ACC112 (cell line): Measurements from ENCODE around the gene USP26.
"Not testable (repeated sequence)": the region's sequence is repeated elsewhere in the genome, so short reads cannot be mapped to it uniquely, and the experiment has no call there.

Experiments used
- H2AFZ ChIP-seq: fragments of 200-600 bp; sonication (generic); one replicate; pipeline ENCODE4 v1.6.0; 2017; ENCODE audit warnings: antibody characterized with exemption, low read length; ENCODE audit not compliant: unreplicated experiment
- H3K27ac ChIP-seq: fragments of 200-600 bp; sonication (generic); 2 replicates; pipeline ENCODE4 v1.5.1; 2014; ENCODE audit warnings: low read depth, mild to moderate bottlenecking, antibody characterized with exemption, low read length, moderate library complexity
- H3K27me3 ChIP-seq: fragments of 200-600 bp; sonication (generic); 2 replicates; pipeline ENCODE4 v1.6.1; 2014; ENCODE audit warnings: mild to moderate bottlenecking, antibody characterized with exemption, low read length, moderate library complexity, mixed read lengths; ENCODE audit not compliant: insufficient read depth
- H3K36me3 ChIP-seq: fragments of 200-600 bp; sonication (generic); 2 replicates; pipeline ENCODE4 v1.6.1; 2016; ENCODE audit warnings: mild to moderate bottlenecking, antibody characterized with exemption, low read length, moderate library complexity, mixed read lengths; ENCODE audit not compliant: insufficient read depth
- H3K4me1 ChIP-seq: fragments of 200-600 bp; sonication (generic); one replicate; pipeline ENCODE4 v1.6.1; 2016; ENCODE audit warnings: low read length, mixed read lengths; ENCODE audit not compliant: insufficient read depth, unreplicated experiment, control insufficient read depth
- H3K4me3 ChIP-seq: fragments of 200-600 bp; sonication (generic); 2 replicates; pipeline ENCODE4 v1.5.1; 2014; ENCODE audit warnings: mild to moderate bottlenecking, low read depth, low read length
- H3K79me2 ChIP-seq: fragments of 200-600 bp; sonication (generic); one replicate; pipeline ENCODE4 v1.6.0; 2016; ENCODE audit warnings: low read length; ENCODE audit not compliant: control insufficient read depth, unreplicated experiment, insufficient read depth

Gene USP26

DNA sequence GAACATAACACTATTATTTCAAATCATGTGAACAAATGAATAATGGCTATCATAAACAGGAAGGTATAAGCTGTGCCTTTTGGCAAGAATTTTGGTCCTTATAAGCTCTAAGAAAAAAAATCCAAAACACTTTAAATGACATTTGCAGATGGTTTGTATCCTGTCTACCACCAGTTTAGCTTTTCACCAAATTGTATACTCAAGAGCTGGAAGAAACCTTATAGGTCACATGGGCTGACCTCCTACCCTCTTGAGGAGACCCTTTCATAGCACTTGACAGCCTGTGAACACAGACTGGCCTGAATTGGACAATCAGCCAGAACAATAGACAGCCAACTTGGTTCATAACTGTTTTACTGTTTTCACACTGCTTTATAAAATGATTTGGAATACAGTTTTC lies 24.3 kb downstream of the USP26 start:
- H3K27ac ChIP-seq = no peak overlapping the region
- no peaks in the 10 kb centered on the region for H3K79me2 ChIP-seq
- no peaks in the 10 kb centered on the region for H3K4me1 ChIP-seq
- H3K27me3 ChIP-seq = no peaks in the 10 kb centered on the region
- H2AFZ ChIP-seq = no peak overlapping the region
- H3K36me3 ChIP-seq = no peaks in the 10 kb centered on the region
- no peak overlapping the region for H3K4me3 ChIP-seq

DNA sequence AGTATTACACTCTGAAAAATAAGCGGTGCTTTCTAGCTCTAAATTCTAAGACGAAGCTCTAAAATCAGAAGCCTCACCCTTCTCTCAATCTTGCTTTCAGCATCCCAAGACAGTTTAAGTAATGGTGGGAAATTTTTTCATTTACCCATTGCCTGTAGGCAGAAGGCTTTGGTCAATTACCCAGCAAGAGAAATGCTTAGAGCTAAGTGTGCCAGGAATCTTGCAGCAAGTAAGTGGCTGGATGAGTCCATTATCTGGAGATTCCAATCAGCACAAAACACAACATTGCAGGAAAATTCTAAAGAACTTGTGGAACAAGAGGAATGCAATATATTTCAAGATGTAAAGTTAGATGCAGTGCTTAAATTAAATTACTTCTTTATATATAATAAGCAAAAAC lies 28.4 kb downstream of the USP26 start:
- Histone ChIP-seq H3K4me3 (no peak overlapping the region), H3K27ac (no peak overlapping the region), H2AFZ (no peak overlapping the region), H3K36me3 (no peaks in the 10 kb centered on the region), H3K4me1 (no peaks in the 10 kb centered on the region), H3K79me2 (no peaks in the 10 kb centered on the region), H3K27me3 (no peaks in the 10 kb centered on the region)

DNA sequence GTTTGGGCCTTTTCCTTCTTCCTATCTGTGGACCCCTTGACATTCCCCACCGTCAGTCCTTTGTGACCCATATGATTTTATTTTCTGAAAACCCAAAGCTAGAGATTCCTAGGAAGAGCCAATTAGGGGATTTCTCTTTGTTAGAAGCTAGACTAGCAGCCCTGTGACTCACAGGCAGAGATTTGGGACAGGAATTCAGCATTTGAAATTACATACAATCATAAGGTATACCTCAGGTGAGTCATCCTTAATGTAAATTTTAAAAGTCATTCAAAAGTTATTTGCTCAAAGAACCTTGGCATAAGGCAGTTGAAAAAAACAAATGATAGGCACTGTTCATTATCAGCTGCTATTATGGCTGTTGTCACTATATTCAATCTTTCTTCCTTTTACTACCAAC lies 40.6 kb downstream of the USP26 start:
- H3K36me3 ChIP-seq = no peaks in the 10 kb centered on the region
- no peaks in the 10 kb centered on the region for H3K27me3 ChIP-seq
- no peaks in the 10 kb centered on the region for H3K79me2 ChIP-seq
- H2AFZ ChIP-seq = no peak overlapping the region
- no peak overlapping the region for H3K4me3 ChIP-seq
- H3K27ac ChIP-seq = no peak overlapping the region
- H3K4me1 ChIP-seq = no peaks in the 10 kb centered on the region

DNA sequence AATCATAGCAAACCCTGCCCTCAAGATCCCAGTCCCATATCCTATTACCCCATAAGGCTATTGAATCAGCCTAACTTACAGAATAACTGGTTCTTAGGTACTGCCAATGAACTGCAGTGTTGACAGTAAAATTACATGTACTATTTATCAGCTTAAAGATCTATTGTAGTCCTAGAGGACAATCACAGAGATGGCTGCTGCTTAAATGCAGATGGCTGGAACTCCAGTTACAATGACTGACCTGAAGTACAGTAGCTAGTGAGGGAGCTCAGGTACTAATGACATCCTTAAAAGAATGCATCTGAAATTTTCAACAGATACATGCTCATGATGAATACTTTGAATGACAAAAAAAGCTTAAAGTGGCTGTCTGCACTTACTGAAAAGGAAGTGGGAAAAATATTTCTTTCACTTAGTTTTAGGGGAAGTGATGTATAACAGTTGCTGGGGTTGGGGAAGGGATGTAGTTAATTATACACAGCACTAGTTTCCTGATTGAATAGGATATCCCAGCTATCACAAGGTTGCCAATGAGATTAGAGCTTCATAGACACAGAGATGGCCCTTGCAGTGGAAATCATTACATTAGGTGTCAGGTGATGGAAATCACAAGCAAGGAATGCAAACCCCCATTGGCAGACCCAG lies 42.0 kb downstream of the USP26 start:
- H2AFZ ChIP-seq = no peak overlapping the region
- H3K27ac ChIP-seq = no peak overlapping the region
- no peaks in the 10 kb centered on the region for H3K79me2 ChIP-seq
- no peaks in the 10 kb centered on the region for H3K4me1 ChIP-seq
- H3K36me3 ChIP-seq = no peaks in the 10 kb centered on the region
- no peak overlapping the region for H3K4me3 ChIP-seq
- no peaks in the 10 kb centered on the region for H3K27me3 ChIP-seq

DNA sequence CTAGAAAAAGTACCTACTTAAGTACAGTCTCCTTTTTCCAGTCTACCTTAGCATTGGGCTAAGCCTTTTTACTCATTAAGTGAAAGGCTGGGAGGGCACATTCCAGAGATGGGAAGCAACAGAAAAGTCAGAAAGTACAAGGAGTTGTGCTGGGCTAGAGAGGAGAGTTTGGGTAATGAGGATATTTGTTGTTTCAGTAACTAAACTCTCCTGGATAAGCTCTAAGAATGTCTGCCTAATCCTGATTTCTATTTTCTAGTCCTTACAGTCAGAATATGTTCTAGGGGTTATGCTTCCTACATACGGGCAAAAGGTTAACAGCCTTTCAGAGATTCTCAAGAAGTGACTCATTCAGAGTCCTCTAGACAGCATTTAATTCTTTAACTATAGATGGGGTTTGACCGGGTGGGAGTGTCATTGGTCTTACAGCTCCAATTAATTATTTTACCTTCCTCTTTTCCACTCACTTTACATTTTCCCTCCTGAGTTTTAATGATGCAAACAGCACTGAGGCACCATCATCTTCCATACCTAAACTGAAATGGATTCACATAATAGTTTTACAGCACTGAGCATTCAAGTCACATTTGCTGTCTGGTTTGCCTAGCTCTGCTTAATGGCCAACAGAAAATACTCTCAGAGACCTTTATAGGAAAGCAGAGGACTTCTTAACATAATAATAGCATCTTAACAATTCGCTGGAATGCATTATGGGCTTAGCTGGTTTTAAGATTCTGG lies 42.9 kb downstream of the USP26 start:
- Histone ChIP-seq H3K79me2 (no peaks in the 10 kb centered on the region), H3K36me3 (no peaks in the 10 kb centered on the region), H3K4me3 (no peak overlapping the region), H3K27me3 (no peaks in the 10 kb centered on the region), H3K27ac (no peak overlapping the region), H3K4me1 (no peaks in the 10 kb centered on the region), H2AFZ (no peak overlapping the region)

DNA sequence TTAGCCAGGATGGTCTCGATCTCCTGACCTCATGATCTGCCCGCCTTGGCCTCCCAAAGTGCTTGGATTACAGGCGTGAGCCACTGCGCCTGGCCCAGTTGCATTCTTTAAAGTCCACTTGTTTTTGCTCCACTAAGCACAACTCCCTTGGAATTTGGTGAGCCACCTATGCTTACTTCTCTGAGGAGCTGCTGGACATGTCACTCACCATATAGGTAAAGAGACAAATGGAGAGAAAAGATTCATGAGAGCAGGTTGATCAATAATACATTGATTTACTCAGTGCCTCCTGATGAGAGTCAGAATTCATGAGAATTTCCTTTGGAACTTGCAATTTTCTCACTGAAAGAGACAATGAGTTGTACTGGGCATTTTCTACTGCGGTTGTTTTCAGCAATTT lies 48.2 kb downstream of the USP26 start:
- no peaks in the 10 kb centered on the region for H3K4me1 ChIP-seq
- H3K27ac ChIP-seq = no peak overlapping the region
- H3K79me2 ChIP-seq = no peaks in the 10 kb centered on the region
- H3K27me3 ChIP-seq = no peaks in the 10 kb centered on the region
- H3K36me3 ChIP-seq = no peaks in the 10 kb centered on the region
- no peak overlapping the region for H3K4me3 ChIP-seq
- H2AFZ ChIP-seq = no peak overlapping the region

DNA sequence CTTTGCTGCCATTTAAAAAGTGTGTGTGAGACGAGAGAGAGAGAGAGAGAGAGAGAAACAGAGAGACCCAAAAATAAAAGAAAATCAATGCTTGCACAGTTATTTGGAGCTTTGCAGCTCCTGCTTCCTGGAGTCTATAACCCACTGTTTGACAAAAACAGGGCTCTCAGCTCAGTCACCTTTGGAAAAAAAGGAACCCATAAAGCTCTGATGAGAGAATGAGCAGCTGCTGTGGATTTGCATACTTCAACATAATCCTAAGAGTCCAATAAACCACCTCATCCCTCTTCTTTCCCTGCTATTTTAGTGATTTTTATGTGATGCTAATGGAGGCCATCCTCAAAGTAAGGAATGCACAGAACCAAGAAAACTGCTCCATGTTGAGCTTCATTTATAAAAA lies 50.3 kb downstream of the USP26 start:
- no peaks in the 10 kb centered on the region for H3K4me1 ChIP-seq
- H2AFZ ChIP-seq = no peak overlapping the region
- no peak overlapping the region for H3K27ac ChIP-seq
- no peaks in the 10 kb centered on the region for H3K27me3 ChIP-seq
- H3K36me3 ChIP-seq = no peaks in the 10 kb centered on the region
- H3K79me2 ChIP-seq = no peaks in the 10 kb centered on the region
- no peak overlapping the region for H3K4me3 ChIP-seq

DNA sequence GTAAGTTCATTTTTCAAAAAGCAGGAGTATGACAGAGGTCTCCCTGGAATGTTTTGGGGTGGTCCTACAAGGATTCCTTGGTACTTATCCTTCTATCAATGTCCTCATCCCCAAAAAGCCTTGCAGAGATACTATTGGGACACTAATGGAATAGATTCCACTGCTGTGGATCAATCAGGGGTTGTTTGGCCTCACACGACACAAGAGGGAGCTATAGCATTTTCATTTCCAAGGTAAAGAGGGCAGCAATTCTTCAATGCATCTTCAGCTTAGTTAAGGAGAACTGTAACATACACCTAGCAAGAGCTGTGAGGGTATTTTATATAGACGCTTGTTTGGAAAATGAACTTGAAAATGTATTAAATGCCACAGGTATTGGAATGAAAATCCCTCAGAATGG lies 50.9 kb downstream of the USP26 start:
- no peak overlapping the region for H2AFZ ChIP-seq
- H3K4me3 ChIP-seq = no peak overlapping the region
- no peaks in the 10 kb centered on the region for H3K79me2 ChIP-seq
- no peak overlapping the region for H3K27ac ChIP-seq
- H3K27me3 ChIP-seq = no peaks in the 10 kb centered on the region
- H3K36me3 ChIP-seq = no peaks in the 10 kb centered on the region
- no peaks in the 10 kb centered on the region for H3K4me1 ChIP-seq

DNA sequence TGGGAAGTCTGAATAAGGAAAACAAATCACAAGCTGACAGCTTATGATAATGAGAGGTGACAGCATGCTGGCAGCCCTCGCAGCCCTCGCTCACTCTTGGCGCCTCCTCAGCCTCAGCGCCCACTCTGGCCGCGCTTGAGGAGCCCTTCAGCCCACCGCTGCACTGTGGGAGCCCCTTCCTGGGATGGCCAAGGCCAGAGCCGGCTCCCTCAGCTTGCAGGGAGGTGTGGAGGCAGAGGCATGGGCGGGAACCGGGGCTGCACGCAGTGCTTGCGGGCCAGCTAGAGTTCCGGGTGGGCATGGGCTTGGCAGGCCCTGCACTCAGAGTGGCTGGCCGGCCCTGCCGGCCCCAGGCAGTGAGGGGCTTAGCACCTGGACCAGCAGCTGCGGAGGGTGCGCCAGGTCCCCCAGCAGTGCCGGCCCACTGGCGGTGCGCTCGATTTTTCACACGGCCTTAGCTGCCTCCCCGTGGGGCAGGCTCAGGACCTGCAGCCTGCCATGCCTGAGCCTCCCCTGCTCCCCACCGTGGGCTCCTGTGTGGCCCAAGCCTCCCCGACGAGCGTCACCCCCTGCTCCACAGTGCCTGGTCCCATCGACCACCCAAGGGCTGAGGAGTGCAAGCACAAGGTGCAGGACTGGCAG lies 52.6 kb downstream of the USP26 start:
- not testable (repeated sequence) for H3K27me3 ChIP-seq, H2AFZ ChIP-seq, H3K36me3 ChIP-seq, H3K4me3 ChIP-seq, H3K4me1 ChIP-seq, H3K27ac ChIP-seq, H3K79me2 ChIP-seq

DNA sequence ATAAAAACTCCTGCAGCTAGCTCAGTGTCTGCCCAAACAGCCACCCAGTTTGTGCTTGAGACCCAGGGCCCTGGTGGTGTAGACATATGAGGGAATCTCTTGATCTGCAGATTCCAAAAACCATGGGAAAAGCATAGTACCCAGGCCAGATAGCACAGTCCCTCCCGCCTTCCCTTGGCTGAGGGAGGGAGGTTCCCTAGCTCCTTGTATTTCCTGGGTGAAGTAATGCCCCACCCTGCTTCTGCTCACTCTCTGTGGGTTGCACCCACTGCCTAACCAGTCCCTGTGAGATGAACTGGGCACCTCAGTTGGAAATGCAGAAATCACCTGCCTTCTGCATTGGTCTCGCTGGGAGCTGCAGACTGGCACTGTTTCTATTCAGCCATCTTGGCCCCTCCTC lies 54.6 kb downstream of the USP26 start:
- Histone ChIP-seq H3K4me1 (no peaks in the 10 kb centered on the region), H3K79me2 (no peaks in the 10 kb centered on the region), H3K27ac (no peak overlapping the region), H3K36me3 (no peaks in the 10 kb centered on the region), H2AFZ (no peak overlapping the region), H3K4me3 (no peak overlapping the region), H3K27me3 (no peaks in the 10 kb centered on the region)

DNA sequence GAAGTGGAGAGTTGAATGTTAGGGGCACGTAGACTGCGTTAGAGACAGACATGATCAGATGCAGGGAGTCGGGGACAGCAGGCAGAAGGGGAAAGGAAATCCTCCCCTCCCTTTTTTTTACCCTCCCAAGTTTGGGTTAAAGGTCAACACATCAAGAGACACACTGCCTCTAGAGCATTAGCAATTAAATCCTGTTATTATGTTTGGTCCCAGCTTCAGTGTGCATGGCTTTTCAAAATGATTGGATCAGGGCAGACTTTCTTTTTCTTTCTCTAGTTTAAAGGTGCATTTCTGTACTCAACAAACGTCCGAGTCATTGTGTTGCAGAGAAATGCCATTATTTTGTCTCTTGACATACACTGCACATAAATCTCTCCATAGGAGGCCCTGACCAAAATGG lies 63.9 kb downstream of the USP26 start:
- Histone ChIP-seq H3K4me1 (no peaks in the 10 kb centered on the region), H3K4me3 (no peak overlapping the region), H2AFZ (no peak overlapping the region), H3K27me3 (no peaks in the 10 kb centered on the region), H3K79me2 (no peaks in the 10 kb centered on the region), H3K27ac (no peak overlapping the region), H3K36me3 (no peaks in the 10 kb centered on the region)
